Activated T-cell treated with anti-CD3 and anti-CD28 coated beads for 24 hours (primary cell): ENCODE results near the gene BST1.
A peak's percentile ranks its signal among the peaks of the same experiment; 100 is the strongest.

Experiments
- DNase-seq: peaks from one replicate; pipeline ENCODE4 v3.0.0-alpha.2; 2020; ENCODE audit warnings: low read depth

The BST1 gene, protein sequence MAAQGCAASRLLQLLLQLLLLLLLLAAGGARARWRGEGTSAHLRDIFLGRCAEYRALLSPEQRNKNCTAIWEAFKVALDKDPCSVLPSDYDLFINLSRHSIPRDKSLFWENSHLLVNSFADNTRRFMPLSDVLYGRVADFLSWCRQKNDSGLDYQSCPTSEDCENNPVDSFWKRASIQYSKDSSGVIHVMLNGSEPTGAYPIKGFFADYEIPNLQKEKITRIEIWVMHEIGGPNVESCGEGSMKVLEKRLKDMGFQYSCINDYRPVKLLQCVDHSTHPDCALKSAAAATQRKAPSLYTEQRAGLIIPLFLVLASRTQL

DNA sequence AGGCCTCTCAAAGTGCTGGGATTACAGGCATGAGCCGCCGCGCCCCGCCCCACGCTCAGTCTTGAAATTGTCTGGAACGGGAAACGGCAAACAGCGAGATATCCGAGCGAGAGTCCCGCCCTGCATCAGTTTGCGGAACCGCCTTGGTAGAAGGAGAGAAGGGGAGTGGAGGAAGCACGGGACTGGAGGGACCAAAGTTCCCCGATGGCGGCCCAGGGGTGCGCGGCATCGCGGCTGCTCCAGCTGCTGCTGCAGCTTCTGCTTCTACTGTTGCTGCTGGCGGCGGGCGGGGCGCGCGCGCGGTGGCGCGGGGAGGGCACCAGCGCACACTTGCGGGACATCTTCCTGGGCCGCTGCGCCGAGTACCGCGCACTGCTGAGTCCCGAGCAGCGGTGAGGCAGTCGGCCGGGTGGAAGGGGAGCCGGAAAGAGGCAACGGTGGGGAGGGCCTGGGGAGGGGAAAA lies at the start of gene BST1:
TSS of gene BST1 (plus strand) at position 125 of the 463 bp plus-strand sequence. CDS start at position 205, 80 bp downstream.
- DNase-seq = peak; percentile 35

DNA sequence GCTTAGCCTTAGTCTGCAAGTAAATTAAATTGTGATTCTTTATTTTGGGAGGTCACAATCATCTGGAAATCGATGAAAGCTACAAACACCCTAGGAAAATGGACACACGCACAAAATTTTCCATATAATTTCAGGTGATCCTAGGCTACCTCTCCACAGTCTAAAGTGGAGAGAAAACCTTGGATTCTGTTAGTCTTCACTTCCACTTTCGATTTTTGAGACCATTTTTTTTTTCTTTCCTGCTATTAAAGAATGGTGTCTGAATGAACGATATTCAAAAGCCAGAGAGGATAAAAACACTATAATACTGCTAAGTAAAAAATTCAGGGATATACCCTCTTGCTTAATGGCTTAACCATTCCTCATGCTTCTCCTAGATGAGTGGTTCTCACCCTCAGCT lies 49.4 kb upstream of the BST1 start:
- DNase-seq = no peak

DNA sequence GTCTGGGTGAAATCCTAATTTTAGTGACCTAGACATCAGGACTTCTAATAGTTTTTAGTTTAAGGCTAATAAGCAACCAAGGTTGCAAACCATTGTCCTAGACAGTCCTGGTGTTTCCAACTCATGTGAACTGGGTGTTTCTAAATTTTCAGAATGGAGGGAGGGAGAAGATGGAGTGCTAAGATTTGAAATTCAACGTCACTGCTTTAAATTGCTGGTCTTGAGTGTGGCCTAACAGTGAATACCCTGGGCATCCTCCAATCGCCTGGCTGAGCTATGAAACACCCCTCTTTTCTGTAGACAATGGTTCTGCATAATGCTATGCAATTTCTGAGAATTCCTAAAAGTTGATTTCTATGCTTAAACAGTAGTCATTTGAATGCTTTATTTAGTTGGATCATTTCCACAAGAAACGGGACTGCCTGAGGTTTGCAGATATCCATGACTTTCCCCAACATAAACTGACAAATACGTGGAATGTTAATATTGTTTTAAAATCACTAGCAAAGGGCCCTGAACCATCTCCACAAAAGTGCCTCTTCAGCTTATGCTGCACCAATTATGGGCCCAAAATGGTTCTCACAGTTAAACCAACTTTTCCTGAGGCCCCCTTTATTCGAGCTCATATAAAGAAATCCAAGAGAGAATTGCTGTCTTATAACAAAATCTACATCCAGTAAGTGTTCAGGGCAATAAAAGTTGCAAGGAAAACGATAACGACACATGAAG lies 48.8 kb upstream of the BST1 start:
- no peak for DNase-seq

DNA sequence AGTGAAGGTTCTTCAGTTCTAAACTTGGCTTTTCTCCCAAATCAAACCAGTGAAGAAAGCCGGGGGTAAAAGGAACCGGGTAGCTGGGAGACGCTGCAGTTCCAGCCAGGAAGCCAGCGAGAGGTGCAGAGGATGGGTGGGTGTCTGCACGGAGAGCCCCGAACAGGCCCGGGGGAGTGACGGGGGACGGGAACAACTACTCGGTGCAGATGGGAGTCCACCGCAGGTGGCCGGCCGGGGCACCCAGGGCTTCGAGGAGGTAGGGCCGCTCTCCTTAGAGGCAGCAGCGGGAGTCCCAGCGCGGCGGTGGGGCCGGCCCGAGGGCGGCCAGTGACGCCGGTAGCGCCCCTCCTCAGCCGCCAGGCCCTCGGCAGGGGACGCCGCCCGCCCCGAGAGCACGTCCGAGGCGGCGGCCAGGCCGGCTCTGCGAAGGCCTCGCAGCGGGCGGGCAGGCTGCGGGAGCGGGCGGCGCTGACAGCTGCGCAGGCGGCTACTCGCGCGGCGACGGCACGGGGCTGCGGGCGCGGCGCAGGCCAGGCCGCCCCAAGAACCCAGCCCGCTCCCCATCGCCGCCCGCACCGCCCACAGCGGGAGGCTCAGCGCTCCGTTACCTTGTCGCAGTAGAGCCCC lies 48.2 kb upstream of the BST1 start:
- peak; percentile 25 for DNase-seq

DNA sequence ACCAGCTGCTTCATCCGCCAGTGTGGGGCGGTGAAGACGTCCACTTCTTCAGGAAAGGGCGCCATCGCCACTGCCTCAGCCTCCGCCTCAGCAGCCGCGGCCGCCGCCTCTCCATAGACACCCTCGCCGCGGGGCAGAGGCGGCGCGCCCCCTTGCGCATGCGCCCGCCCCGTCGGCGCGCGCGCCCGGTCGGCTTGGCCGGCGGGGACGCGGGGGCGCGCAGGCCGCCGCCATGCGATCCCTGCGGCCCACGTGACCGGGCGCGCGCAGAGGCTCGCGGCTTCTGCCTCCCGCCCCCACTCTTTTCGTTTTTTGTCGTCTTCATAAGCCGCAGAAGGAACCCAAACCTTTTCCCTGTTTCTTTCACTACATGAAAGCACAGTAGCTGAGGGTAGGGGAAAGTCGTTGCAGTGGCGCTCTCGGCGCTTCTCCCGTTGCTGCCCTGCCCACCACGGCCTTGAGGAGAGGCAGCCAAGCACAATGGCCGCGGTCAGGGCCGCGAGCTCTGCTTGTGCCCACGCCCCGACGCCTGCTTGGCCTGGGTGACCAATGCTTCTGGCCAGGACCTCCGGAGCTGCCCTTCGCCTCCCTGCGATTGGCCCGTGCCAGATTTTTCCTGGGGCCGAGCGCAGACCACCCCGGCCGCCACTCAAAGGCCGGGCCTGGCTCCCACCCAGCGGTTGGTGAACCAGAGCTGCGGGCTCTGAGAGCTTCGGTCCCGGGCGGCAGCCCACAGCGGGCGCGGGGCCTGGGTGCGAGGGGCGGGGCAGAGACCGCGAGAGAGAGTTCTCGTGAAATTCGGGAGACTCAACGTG lies 47.4 kb upstream of the BST1 start, which contains the start of gene FBXL5:
TSS of gene FBXL5 (minus strand) at position 135 of the 815 bp plus-strand sequence. CDS start at position 65, 70 bp downstream.
- peak; percentile 78 for DNase-seq

GRCh38 chr4:15656038-15656470 lies 46.8 kb upstream of the BST1 start:
- DNase-seq = no peak

DNA sequence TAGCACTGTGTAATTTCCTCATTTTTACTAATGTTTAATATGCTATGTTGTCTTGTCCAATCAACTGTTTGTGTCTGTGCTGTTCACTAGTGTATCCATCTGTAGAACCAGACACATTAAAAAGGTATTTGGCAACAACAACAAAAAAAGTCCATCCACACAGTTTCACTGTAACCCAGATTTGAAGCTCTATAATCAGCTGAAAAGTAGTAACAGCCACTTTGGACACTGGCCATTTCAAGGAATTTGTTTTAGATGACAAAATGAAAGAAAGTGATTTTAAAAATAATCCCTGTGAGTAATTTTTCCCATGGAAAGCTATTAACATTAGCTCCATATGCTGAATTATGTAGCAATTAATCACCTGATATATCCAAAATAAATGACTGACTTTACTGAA lies 45.5 kb upstream of the BST1 start:
- no peak for DNase-seq

DNA sequence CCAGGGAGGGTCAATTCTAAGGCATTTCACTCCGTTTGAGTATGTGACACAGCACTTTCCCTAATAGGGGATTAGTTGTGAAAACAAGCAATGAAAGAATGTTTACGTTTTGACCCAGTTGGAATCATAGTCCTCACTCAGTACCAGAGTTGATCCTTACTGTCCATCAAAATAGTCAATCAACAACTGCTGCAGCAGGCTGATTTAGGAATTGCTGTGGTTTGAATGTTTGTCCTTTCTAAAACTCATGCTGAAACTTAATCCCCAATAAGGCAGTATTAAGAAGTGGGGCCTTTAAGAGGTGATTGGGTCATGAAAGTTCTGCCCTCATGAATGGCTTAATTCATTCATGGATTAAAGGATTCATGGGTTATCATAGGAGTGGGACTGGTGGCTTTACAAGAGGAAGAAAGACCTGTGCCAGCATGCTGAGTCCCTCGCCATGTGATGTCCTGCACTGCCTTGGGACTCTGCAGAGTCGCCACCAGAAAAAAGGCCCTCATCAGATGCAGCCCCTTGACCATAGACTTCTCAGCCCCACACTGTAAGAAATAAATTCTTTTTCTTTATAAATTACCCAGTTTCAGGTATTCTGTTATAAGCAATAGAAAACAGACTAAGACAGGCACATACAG lies 44.6 kb upstream of the BST1 start:
- DNase-seq = no peak

DNA sequence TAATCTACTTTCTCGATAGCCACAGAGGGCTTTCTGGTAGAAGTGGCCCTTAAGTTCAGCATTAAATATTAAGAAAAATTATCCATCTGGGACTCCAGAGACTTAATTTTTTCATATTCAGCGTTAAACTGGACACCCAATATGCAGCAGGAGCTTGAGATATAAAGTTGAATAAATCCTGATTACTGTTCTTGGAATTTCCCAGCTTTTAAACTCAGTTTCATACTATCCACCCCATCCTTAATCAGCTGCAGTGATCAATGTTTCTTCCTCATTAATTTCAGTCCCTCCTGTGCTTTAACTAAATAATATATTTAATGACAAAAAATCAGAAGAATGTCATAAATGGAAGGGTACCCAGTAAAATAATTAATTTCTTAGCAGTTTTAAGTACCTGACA lies 44.1 kb upstream of the BST1 start:
- no peak for DNase-seq

DNA sequence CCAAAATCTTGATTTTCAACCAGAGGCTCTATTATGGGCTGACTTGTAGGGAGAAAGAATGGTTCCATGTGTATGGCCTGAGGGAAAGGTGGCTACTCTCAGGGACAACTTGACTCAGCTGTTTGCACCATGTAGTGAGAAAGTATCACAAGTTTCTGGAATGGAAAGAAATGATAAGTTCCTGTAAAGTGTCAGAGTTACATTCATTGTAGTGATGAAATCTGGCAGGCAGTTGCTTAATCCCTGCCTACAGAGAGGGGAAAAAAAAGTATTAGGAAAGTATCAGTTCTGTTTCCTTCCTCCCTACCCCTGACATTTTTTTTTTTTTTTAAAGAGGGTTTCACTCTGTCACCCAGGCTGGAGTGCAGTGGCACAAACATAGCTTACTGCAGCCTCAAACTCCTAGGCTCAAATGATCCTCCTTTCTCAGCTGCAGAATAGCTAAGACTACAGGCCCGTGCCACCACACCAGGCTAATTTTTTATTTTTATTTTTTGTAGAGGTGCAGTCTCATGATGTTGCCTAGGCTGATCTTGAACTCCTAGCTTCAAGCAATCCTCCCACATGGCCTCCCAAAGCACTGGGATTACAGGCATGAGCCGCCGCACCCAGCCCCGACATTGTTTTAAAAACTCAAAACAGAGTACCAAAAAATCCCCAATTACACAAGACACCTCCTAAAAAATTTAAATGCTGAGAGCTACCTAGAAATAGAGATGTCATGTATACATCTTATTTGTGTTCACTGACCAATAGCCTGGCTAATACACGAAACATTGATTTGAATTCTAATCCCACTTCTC lies 42.9 kb upstream of the BST1 start:
- no peak for DNase-seq

DNA sequence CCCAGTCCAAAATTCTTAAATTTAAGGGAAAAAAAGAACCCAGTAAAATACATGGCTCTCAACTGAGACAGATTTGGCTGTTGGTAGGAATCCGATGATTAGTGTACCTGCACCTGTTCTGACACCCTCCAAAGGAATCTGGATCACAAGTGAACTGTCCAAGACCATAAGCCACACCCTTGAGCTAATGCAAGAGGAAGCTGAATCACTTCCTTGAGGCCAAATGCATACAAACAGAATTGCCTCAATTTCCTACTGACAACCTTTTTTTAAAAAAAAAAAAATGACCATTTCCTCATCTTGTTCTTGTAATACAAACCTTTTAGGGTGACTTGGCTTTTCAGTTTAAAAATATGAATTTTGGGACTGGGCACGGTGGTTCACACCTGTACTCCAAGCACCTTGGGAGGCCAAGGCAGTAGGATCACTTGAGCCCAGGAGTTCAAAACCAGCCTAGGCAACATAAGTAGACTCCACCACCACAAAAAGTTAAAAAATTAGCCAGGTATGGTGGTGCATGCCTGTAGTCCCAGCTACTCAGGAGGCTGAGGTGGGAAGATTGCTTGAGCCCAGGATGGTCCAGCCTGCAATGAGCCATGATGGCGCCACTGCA lies 37.0 kb upstream of the BST1 start:
- no peak for DNase-seq

- no peak for DNase-seq
Measured at GRCh38 chr4:15667006-15667405, 35.9 kb upstream of the BST1 start.

DNA sequence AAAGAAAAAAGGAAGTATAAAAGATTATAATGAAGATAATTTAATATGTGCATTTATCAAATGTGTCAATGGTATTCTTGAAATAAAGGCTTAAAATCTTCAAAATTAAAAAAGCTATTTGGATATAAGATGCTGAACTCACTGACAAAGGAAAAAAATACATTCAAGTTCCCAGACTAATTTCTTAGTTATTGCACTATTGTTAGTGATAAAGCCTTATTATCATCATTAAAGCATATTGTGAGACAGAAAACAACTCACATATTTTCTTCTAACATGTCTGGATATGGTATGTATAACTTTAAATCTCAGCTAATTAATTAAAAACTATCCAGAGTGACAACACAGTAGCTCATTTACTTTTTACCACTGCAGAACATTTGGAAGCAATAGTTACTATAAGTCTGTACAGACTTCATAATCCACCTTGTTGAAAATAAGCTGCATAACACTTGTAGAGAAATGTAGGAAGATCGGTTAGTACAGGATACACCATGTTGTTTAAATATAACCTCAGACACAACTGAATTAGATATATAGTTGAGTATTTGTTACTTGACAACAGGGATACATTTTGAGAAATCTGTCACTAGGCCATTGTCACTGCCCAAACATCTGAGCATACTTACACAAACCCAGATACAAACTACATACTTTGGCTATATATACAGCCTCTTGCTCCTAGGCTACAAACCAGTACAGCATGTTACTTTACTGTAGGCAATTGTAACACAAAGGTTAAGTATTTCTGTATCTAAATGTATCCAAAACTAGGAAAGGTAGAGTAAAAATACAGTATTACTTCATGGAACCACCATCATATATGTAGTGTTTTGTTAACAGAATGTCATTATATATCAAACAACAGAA lies 34.1 kb upstream of the BST1 start:
- DNase-seq = no peak

DNA sequence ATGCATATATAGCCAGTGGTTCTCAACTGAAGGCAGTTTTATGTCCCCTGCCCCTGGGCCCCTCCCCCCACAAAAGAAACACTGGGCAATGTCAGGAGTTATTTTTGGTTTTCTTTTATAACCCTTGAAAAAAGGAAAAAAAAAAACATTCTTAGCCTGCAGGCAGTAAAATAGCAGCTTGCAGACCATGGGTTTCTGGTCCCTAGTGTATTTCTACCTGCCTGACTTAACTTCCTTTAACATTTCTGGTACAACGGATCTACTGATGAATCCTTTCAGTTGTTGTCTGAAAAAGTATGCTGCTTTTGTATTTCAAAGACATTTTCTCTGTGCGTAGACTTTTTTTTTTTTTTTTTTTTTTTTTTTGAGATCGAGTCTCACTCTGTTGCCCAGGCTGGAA lies 32.3 kb upstream of the BST1 start:
- DNase-seq = no peak

GRCh38 chr4:15672101-15672500 lies 30.8 kb upstream of the BST1 start:
- DNase-seq = no peak

GRCh38 chr4:15673337-15673736 lies 29.5 kb upstream of the BST1 start:
- DNase-seq = no peak

DNA sequence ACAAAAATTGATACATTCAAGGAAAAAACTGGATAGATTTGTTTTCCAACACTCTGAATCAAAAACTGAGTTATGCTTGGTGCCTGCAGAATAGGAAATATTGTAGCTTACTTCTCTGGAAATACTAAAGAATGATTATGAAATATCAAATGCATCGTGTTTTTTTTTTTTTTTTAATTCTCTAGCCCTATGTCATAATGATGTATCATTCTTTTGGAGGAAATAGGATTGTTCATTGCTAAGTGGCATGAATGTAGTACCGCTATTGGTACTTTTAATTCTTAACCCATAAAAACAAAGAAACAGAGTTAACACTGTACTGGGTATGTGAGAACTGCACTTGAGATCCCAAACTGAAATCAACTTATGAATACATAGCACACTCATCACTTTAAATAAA lies 28.8 kb upstream of the BST1 start:
- DNase-seq = no peak

DNA sequence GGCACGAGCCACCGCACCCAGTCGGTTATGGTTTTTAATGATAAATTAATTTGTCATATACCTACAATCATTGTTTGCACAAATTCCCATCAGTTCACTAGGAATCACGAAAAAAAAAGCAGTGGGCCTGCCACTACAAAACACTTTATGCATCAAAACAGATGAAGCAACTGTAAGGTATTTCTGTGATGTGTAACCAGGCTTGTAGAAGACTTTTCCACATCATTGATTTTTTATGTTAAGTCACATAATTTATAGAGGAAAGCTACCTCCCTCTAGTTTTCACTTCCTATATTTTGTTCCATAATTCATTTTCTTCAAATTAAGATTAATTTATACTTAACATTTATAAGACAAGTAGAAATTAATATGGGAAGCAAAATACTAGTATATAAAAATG lies 27.9 kb upstream of the BST1 start:
- no peak for DNase-seq

GRCh38 chr4:15675356-15675755 lies 27.5 kb upstream of the BST1 start:
- no peak for DNase-seq
